ENCODE measurements around the gene FLT3LG. TPM values are rescaled to one million over a fixed set of nuclear protein-coding genes. Genes with fewer than 3 reads are reported as not detected.

FLT3LG gene
- total RNA-seq, 1 donor from 2014 or later, result 11.3 TPM

- Mint-ChIP-seq H3K4me1 (ENCODE audit: unreplicated experiment) (peaks cover 21% of the 10 kb centered on the region), H3K36me3 (ENCODE audit: unreplicated experiment) (peaks cover 5% of the 10 kb centered on the region), H3K4me3 (ENCODE audit: unreplicated experiment) (peak overlapping the region; percentile 80), H3K27me3 (ENCODE audit: unreplicated experiment) (no peaks in the 10 kb centered on the region), H3K27ac (ENCODE audit: unreplicated experiment) (peak overlapping the region; percentile 6), H3K9me3 (ENCODE audit: unreplicated experiment) (no peaks in the 10 kb centered on the region)
- TF ChIP-seq CTCF (IDR thresholded peaks at IDR 0.05), result no peak
- no peak for DNase-seq (ENCODE audit: extremely low spot score, unreplicated experiment)
Measured at GRCh38 chr19:49475191-49475917, 1.3 kb downstream of the FLT3LG start.

GRCh38 chr19:49475995-49476880 is 2.2 kb downstream of the FLT3LG start:
- Mint-ChIP-seq H3K4me3 (ENCODE audit: unreplicated experiment) (peak overlapping the region; percentile 14), H3K27ac (ENCODE audit: unreplicated experiment) (no peak overlapping the region), H3K36me3 (ENCODE audit: unreplicated experiment) (peaks cover 5% of the 10 kb centered on the region), H3K27me3 (ENCODE audit: unreplicated experiment) (no peaks in the 10 kb centered on the region), H3K4me1 (ENCODE audit: unreplicated experiment) (peaks cover 21% of the 10 kb centered on the region), H3K9me3 (ENCODE audit: unreplicated experiment) (no peaks in the 10 kb centered on the region)
- TF ChIP-seq CTCF (IDR thresholded peaks at IDR 0.05), result peak; percentile 64
- no peak for DNase-seq (ENCODE audit: extremely low spot score, unreplicated experiment)

- DNase-seq (ENCODE audit: extremely low spot score, unreplicated experiment), result no peak
- H3K27ac Mint-ChIP-seq (ENCODE audit: unreplicated experiment), result no peak overlapping the region
- H3K9me3 Mint-ChIP-seq (ENCODE audit: unreplicated experiment), result no peaks in the 10 kb centered on the region
- TF ChIP-seq CTCF (IDR thresholded peaks at IDR 0.05), result no peak
- peaks cover 9% of the 10 kb centered on the region for H3K4me1 Mint-ChIP-seq (ENCODE audit: unreplicated experiment)
- peaks cover 5% of the 10 kb centered on the region for H3K36me3 Mint-ChIP-seq (ENCODE audit: unreplicated experiment)
- no peak overlapping the region for H3K4me3 Mint-ChIP-seq (ENCODE audit: unreplicated experiment)
- H3K27me3 Mint-ChIP-seq (ENCODE audit: unreplicated experiment), result no peaks in the 10 kb centered on the region
Measured at GRCh38 chr19:49479975-49480628, 6.1 kb downstream of the FLT3LG start.

GRCh38 chr19:49481020-49481683 is 7.1 kb downstream of the FLT3LG start:
- Mint-ChIP-seq H3K36me3 (ENCODE audit: unreplicated experiment) (peaks cover 5% of the 10 kb centered on the region), H3K4me3 (ENCODE audit: unreplicated experiment) (no peak overlapping the region), H3K27me3 (ENCODE audit: unreplicated experiment) (no peaks in the 10 kb centered on the region), H3K9me3 (ENCODE audit: unreplicated experiment) (no peaks in the 10 kb centered on the region), H3K27ac (ENCODE audit: unreplicated experiment) (no peak overlapping the region), H3K4me1 (ENCODE audit: unreplicated experiment) (peaks cover 5% of the 10 kb centered on the region)
- DNase-seq (ENCODE audit: extremely low spot score, unreplicated experiment), result no peak
- no peak for TF ChIP-seq CTCF (IDR thresholded peaks at IDR 0.05)

Measured in osteocyte (in vitro differentiated cells).